DOHH2 (cell line): ENCODE data around the gene RPS6KA4.

Experiments
- H3F3A ChIP-seq: fragments of 200-600 bp; sonication (generic), shearing (Covaris generic); 2 replicates; pipeline ENCODE4 v1.6.0; 2016; ENCODE audit warnings: antibody characterized with exemption, mild to moderate bottlenecking; ENCODE audit not compliant: control insufficient read depth, insufficient read depth
- H3K27ac ChIP-seq: fragments of 200-600 bp; sonication (generic); 2 replicates; pipeline ENCODE4 v1.5.1; 2014; ENCODE audit warnings: low read depth, mild to moderate bottlenecking, low read length, moderate library complexity
- H3K27me3 ChIP-seq: fragments of 200-600 bp; sonication (generic); 2 replicates; pipeline ENCODE4 v1.6.1; 2014; ENCODE audit warnings: mild to moderate bottlenecking, low read length, mixed read lengths; ENCODE audit not compliant: control insufficient read depth
- H3K36me3 ChIP-seq: fragments of 200-600 bp; sonication (generic); 2 replicates; pipeline ENCODE4 v1.6.1; 2014; ENCODE audit warnings: mild to moderate bottlenecking, low read length, moderate library complexity, mixed read lengths; ENCODE audit not compliant: control insufficient read depth
- H3K4me1 ChIP-seq: fragments of 200-600 bp; sonication (generic); 2 replicates; pipeline ENCODE4 v1.6.1; 2014; ENCODE audit warnings: mild to moderate bottlenecking, low read length, mixed read lengths; ENCODE audit not compliant: control insufficient read depth
- H3K4me2 ChIP-seq: fragments of 200-600 bp; sonication (generic); 2 replicates; pipeline ENCODE4 v1.6.0; 2014; ENCODE audit warnings: mild to moderate bottlenecking, low read length, moderate library complexity
- H3K4me3 ChIP-seq: fragments of 200-600 bp; sonication (generic); 2 replicates; pipeline ENCODE4 v1.5.1; 2014; ENCODE audit warnings: mild to moderate bottlenecking, low read length, mixed read lengths
- H3K79me2 ChIP-seq: fragments of 200-600 bp; sonication (generic); 2 replicates; pipeline ENCODE4 v1.6.1; 2014; ENCODE audit warnings: mild to moderate bottlenecking, low read length, mixed read lengths; ENCODE audit not compliant: control insufficient read depth
- H3K9me2 ChIP-seq: fragments of 200-600 bp; sonication (generic); replicated peaks from 2 replicates; pipeline ENCODE4 v1.6.1; 2014; ENCODE audit warnings: mild to moderate bottlenecking, low read length, mixed read lengths; ENCODE audit not compliant: control insufficient read depth
- H3K9me3 ChIP-seq: fragments of 200-600 bp; sonication (generic); 2 replicates; pipeline ENCODE4 v1.6.1; 2014; ENCODE audit warnings: antibody characterized with exemption, low read length, mixed read lengths; ENCODE audit not compliant: control insufficient read depth, insufficient read depth
- H4K20me1 ChIP-seq: fragments of 200-600 bp; sonication (generic); 2 replicates; pipeline ENCODE4 v1.6.0; 2014; ENCODE audit warnings: low read depth, mild to moderate bottlenecking, antibody characterized with exemption, low read length, moderate library complexity; ENCODE audit not compliant: control insufficient read depth, insufficient read depth
- EZH2phosphoT487 ChIP-seq: fragments of 200-600 bp; sonication (generic); IDR thresholded peaks from 2 replicates; pipeline ENCODE4 v1.6.1; 2017; ENCODE audit warnings: borderline replicate concordance, mild to moderate bottlenecking, antibody characterized with exemption, low read length, moderate library complexity, mixed read lengths
- TF ChIP-seq, protein P1 (sequence below): fragments of 200-600 bp; sonication (generic); IDR thresholded peaks from one replicate; pipeline ENCODE4 v1.5.1; 2014; ENCODE audit warnings: antibody characterized with exemption, mild to moderate bottlenecking, low read depth, low read length; ENCODE audit not compliant: poor library complexity, severe bottlenecking

Gene RPS6KA4

DNA sequence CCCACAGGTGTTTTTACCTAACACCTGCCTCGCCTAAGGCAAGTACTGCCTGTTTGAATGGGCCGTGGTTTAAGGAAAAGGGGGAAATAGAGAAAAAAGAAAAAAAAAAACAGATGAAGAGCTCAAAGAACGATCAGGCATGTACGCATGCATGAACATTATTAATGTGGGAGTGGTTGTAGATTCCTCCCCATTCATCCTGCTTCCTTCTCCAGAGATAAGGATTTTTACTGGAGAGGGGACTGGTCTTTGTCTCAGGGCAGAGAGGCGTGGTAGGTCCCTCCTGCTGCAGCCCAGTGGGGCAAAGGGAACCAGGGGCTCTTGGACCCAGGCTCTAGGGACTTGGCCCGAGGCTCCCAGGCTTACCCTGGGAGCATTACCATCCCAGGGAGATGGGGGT lies 23.1 kb downstream of the RPS6KA4 start:
- Histone ChIP-seq H3K4me1 (peaks cover 18% of the 10 kb centered on the region), H3K27me3 (no peaks in the 10 kb centered on the region), H3K27ac (no peak overlapping the region), H3K4me2 (no peak overlapping the region), H3K79me2 (no peaks in the 10 kb centered on the region), H3K9me3 (no peaks in the 10 kb centered on the region), H3K9me2 (no peaks in the 10 kb centered on the region), H3K4me3 (no peak overlapping the region), H3F3A (no peaks in the 10 kb centered on the region), H3K36me3 (no peaks in the 10 kb centered on the region), H4K20me1 (no peaks in the 10 kb centered on the region)
- TF ChIP-seq, protein P1, sequence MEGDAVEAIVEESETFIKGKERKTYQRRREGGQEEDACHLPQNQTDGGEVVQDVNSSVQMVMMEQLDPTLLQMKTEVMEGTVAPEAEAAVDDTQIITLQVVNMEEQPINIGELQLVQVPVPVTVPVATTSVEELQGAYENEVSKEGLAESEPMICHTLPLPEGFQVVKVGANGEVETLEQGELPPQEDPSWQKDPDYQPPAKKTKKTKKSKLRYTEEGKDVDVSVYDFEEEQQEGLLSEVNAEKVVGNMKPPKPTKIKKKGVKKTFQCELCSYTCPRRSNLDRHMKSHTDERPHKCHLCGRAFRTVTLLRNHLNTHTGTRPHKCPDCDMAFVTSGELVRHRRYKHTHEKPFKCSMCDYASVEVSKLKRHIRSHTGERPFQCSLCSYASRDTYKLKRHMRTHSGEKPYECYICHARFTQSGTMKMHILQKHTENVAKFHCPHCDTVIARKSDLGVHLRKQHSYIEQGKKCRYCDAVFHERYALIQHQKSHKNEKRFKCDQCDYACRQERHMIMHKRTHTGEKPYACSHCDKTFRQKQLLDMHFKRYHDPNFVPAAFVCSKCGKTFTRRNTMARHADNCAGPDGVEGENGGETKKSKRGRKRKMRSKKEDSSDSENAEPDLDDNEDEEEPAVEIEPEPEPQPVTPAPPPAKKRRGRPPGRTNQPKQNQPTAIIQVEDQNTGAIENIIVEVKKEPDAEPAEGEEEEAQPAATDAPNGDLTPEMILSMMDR, result no peak
- TF ChIP-seq EZH2phosphoT487, result no peak

DNA sequence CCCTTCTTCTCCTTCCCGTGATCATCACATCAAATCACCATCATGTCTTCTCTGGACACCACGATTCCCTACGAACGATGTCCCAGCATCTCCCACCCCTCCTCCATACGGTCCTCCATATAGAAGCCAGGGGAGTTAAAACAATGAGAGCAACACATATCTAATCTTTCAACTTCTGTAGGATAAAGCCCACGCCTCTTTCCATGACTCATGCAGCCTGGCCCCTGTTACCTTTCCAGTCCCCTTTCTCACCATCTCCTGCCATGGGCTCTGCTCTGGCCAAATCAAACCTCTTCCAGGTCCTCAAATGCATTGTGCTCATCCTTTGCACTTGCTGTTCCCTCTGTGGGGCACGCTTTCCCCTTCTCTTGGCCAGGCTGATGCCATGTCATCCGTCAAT lies 23.6 kb downstream of the RPS6KA4 start:
- Histone ChIP-seq H3K4me1 (peaks cover 18% of the 10 kb centered on the region), H3F3A (no peaks in the 10 kb centered on the region), H4K20me1 (no peaks in the 10 kb centered on the region), H3K27me3 (no peaks in the 10 kb centered on the region), H3K4me2 (no peak overlapping the region), H3K27ac (no peak overlapping the region), H3K79me2 (no peaks in the 10 kb centered on the region), H3K9me3 (no peaks in the 10 kb centered on the region), H3K4me3 (no peak overlapping the region), H3K9me2 (no peaks in the 10 kb centered on the region), H3K36me3 (no peaks in the 10 kb centered on the region)
- TF ChIP-seq, protein P1, result no peak
- no peak for TF ChIP-seq EZH2phosphoT487

DNA sequence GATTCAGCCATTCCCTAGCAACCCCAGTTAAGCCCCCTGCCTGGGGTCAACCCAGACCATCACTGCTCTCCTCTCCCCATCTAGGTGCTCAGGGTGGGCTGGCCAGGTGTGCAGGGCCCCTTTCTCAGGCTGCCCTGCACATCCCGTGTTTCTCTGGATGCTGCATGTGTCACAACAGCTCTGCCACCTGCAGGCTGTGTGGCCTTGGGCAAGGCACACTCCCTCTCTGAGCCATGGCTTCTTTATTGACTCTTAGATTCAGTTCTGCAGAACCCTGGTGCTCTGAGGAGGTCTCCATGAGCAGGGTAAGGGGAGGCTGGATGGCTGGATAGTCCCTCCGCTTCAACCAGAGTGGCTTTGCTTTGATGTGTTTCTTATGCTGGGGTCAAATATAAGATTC lies 24.6 kb downstream of the RPS6KA4 start:
- H4K20me1 ChIP-seq, result no peaks in the 10 kb centered on the region
- H3F3A ChIP-seq, result no peaks in the 10 kb centered on the region
- no peaks in the 10 kb centered on the region for H3K9me2 ChIP-seq
- H3K27ac ChIP-seq, result no peak overlapping the region
- H3K27me3 ChIP-seq, result no peaks in the 10 kb centered on the region
- H3K4me3 ChIP-seq, result no peak overlapping the region
- peaks cover 18% of the 10 kb centered on the region for H3K4me1 ChIP-seq
- no peaks in the 10 kb centered on the region for H3K36me3 ChIP-seq
- H3K79me2 ChIP-seq, result no peaks in the 10 kb centered on the region
- H3K4me2 ChIP-seq, result no peak overlapping the region
- H3K9me3 ChIP-seq, result no peaks in the 10 kb centered on the region
- TF ChIP-seq, protein P1, result no peak
- TF ChIP-seq EZH2phosphoT487, result no peak
